Measurements from ENCODE around the gene TASP1. TPM values are rescaled to one million over a fixed set of nuclear protein-coding genes. Genes with fewer than 3 reads are reported as not detected.
A peak's percentile ranks its signal among the peaks of the same experiment; 100 is the strongest.
"Not testable (repeated sequence)": the region's sequence is repeated elsewhere in the genome, so short reads cannot be mapped to it uniquely, and the experiment has no call there.

The TASP1 gene
- total RNA-seq, 2 experiments from 2014 or later, result 11.0 to 11.5 TPM

DNA sequence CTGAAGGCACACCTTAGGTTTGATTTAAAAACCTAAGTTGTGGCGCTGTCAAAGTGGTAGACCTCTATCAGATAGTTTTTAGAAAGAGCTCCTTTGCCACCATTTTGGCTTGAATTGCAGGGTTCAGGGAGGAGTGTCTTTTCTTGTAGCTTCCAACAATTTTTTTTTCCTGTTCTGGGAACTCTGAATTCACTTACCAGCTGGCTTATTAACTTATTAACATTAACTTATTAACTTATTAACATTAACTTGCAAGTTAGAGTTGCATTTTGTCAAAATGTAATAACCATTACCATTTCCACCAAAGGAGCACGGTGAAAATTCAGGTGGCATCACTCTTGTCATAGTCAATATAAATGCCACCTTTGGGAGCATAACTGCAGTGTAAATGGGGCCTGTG is 235.7 kb downstream of the TASP1 start:
- Mint-ChIP-seq H3K27ac (no peak overlapping the region), H3K4me1 (peaks cover 2% of the 10 kb centered on the region), H3K9me3 (no peaks in the 10 kb centered on the region), H3K4me3 (no peak overlapping the region), H3K36me3 (peaks cover 19% of the 10 kb centered on the region), H3K27me3 (no peaks in the 10 kb centered on the region)
- no peak for DNase-seq

GRCh38 chr20:13402171-13402760 is 236.5 kb downstream of the TASP1 start:
- Mint-ChIP-seq H3K4me1 (peaks cover 9% of the 10 kb centered on the region), H3K36me3 (peaks cover 24% of the 10 kb centered on the region), H3K27me3 (no peaks in the 10 kb centered on the region), H3K9me3 (no peaks in the 10 kb centered on the region), H3K4me3 (no peak overlapping the region), H3K27ac (no peak overlapping the region)
- no peak for DNase-seq

DNA sequence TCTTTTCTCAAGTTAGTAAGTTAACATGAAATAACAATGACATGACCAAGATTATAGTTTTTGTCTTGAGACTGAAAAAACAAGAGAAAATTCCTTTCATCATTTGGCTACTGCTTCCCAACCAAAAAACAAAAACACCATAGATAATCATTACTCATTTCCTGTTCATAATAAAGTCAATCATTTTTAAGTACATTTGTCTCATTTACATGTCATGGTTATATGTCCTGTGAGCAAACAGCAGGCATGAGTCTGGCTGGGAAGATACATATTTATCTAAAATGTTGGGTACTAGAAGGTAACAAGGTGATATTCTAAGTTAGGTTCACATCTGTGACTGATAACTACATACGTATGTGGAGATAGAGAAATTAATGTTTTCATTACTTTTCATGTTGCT is 237.1 kb downstream of the TASP1 start:
- peaks cover 11% of the 10 kb centered on the region for H3K4me1 Mint-ChIP-seq
- no peaks in the 10 kb centered on the region for H3K9me3 Mint-ChIP-seq
- DNase-seq, result no peak
- peaks cover 26% of the 10 kb centered on the region for H3K36me3 Mint-ChIP-seq
- no peaks in the 10 kb centered on the region for H3K27me3 Mint-ChIP-seq
- no peak overlapping the region for H3K27ac Mint-ChIP-seq
- H3K4me3 Mint-ChIP-seq, result no peak overlapping the region

- Mint-ChIP-seq H3K4me3 (no peak overlapping the region), H3K4me1 (peaks cover 11% of the 10 kb centered on the region), H3K27me3 (no peaks in the 10 kb centered on the region), H3K36me3 (peaks cover 26% of the 10 kb centered on the region), H3K9me3 (no peaks in the 10 kb centered on the region), H3K27ac (no peak overlapping the region)
- no peak for DNase-seq
These were observed 238.3 kb downstream of the TASP1 start for GRCh38 chr20:13400453-13400852.

DNA sequence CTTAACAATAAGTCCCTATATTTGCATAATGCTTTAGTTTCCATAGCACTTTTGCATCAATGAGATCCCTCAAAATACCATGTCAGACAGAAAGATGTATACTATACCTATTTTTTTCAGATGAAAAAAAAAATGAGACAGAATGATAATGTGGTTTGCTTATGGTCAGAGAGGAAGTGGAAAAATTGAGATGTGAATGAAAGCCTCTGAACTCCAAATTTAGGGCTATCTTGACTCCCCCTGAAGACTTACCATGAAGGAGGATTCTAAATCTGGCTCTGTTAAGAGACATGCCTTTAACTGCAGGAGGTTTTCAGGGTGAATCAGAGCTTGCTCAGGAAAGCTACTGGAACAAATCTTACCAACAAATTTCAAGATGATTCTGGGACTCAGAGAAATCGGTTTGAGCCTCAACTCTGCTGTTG is 241.4 kb downstream of the TASP1 start:
- H3K4me3 Mint-ChIP-seq, result no peak overlapping the region
- H3K27me3 Mint-ChIP-seq, result no peaks in the 10 kb centered on the region
- peak overlapping the region; percentile 34 for H3K27ac Mint-ChIP-seq
- H3K9me3 Mint-ChIP-seq, result peaks cover 1% of the 10 kb centered on the region
- H3K36me3 Mint-ChIP-seq, result peaks cover 40% of the 10 kb centered on the region
- peaks cover 11% of the 10 kb centered on the region for H3K4me1 Mint-ChIP-seq
- DNase-seq, result no peak

GRCh38 chr20:13396826-13397225 is 241.9 kb downstream of the TASP1 start:
- no peak overlapping the region for H3K27ac Mint-ChIP-seq
- peaks cover 39% of the 10 kb centered on the region for H3K36me3 Mint-ChIP-seq
- peaks cover 11% of the 10 kb centered on the region for H3K4me1 Mint-ChIP-seq
- DNase-seq, result no peak
- peaks cover 1% of the 10 kb centered on the region for H3K9me3 Mint-ChIP-seq
- no peaks in the 10 kb centered on the region for H3K27me3 Mint-ChIP-seq
- no peak overlapping the region for H3K4me3 Mint-ChIP-seq

- Mint-ChIP-seq H3K4me1 (peaks cover 11% of the 10 kb centered on the region), H3K4me3 (no peak overlapping the region), H3K27ac (no peak overlapping the region), H3K27me3 (no peaks in the 10 kb centered on the region), H3K36me3 (peaks cover 43% of the 10 kb centered on the region), H3K9me3 (peaks cover 3% of the 10 kb centered on the region)
- DNase-seq, result no peak
These were observed 242.7 kb downstream of the TASP1 start for GRCh38 chr20:13396022-13396421.

GRCh38 chr20:13395232-13395631 is 243.5 kb downstream of the TASP1 start:
- Mint-ChIP-seq H3K9me3 (peaks cover 8% of the 10 kb centered on the region), H3K4me3 (no peak overlapping the region), H3K4me1 (peaks cover 11% of the 10 kb centered on the region), H3K36me3 (peaks cover 51% of the 10 kb centered on the region), H3K27ac (no peak overlapping the region), H3K27me3 (no peaks in the 10 kb centered on the region)
- DNase-seq, result no peak

GRCh38 chr20:13392391-13392790 is 246.3 kb downstream of the TASP1 start:
- H3K9me3 Mint-ChIP-seq, result peaks cover 18% of the 10 kb centered on the region
- H3K4me3 Mint-ChIP-seq, result no peak overlapping the region
- H3K27me3 Mint-ChIP-seq, result no peaks in the 10 kb centered on the region
- no peak overlapping the region for H3K27ac Mint-ChIP-seq
- no peak for DNase-seq
- peaks cover 3% of the 10 kb centered on the region for H3K4me1 Mint-ChIP-seq
- H3K36me3 Mint-ChIP-seq, result peaks cover 56% of the 10 kb centered on the region

GRCh38 chr20:13389115-13389514 is 249.6 kb downstream of the TASP1 start:
- H3K27ac Mint-ChIP-seq, result no peak overlapping the region
- no peak overlapping the region for H3K4me3 Mint-ChIP-seq
- DNase-seq, result no peak
- H3K36me3 Mint-ChIP-seq, result peaks cover 78% of the 10 kb centered on the region
- H3K27me3 Mint-ChIP-seq, result no peaks in the 10 kb centered on the region
- H3K9me3 Mint-ChIP-seq, result peaks cover 25% of the 10 kb centered on the region
- H3K4me1 Mint-ChIP-seq, result no peaks in the 10 kb centered on the region

DNA sequence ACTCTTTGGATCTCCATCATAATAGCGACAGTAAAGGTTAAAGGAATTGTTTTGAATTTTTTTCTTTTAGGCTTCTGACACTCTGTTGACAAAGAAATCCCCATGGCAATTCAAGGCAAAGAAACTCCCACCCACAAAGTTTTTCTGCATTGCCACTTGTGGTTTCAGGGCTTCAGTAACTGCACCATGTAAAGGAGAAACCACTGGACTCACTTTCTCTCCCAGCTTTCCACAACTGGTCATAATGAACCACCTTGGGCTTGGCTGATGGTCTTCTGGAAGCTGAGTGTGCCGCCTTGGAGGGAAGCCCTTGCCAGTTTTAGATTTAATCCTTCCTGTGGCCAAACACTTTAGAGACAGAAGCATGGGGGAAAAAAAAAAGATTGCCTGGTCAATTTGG is 254.6 kb downstream of the TASP1 start:
- Mint-ChIP-seq H3K36me3 (peaks cover 67% of the 10 kb centered on the region), H3K27me3 (no peaks in the 10 kb centered on the region), H3K4me3 (no peak overlapping the region), H3K4me1 (no peaks in the 10 kb centered on the region), H3K27ac (no peak overlapping the region), H3K9me3 (peaks cover 35% of the 10 kb centered on the region)
- DNase-seq, result no peak

DNA sequence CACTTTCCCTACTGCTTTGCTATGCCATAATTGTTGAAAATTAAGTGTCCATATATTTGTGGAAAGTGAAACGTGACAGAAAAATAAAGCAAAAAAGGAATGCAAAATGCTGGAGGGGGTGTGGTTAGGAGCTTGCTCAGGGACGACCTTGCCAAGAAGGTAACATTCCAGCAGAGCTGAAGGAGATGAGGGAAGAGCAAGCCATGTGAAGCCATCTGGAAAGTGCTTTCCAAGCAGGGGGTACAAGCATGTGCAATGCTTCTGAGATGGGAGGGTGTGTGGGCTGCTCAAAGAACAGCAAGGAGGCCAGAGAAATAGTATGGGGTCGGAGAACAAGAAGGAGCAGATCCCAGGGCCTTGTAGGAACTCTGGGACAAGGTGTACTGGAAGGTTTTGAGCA is 255.9 kb downstream of the TASP1 start:
- Mint-ChIP-seq H3K27ac (no peak overlapping the region), H3K4me3 (no peak overlapping the region), H3K27me3 (no peaks in the 10 kb centered on the region), H3K36me3 (peaks cover 54% of the 10 kb centered on the region), H3K4me1 (no peaks in the 10 kb centered on the region), H3K9me3 (peaks cover 43% of the 10 kb centered on the region)
- DNase-seq, result no peak

GRCh38 chr20:13380497-13381229 is 258.1 kb downstream of the TASP1 start:
- H3K9me3 Mint-ChIP-seq, result peaks cover 49% of the 10 kb centered on the region

DNA sequence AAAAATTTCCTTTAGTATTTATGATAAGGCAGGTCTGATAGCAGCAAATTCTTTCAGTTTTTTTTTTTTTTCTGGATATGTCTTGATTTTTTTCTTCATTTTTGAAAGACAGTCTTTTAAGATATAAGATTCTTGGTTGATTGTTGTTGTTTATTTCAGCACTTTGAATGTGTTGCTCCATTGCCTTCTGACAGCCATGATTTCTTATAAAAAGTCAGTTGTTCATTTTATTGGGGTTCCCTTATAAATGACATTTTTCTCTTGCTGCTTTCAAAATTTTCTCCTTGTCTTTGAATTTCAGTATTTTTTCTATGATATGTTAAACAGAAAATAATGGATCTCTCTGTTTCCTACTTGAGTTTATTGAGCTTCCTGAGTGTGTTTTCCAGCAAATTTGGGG is 265.3 kb downstream of the TASP1 start:
- Mint-ChIP-seq H3K9me3 (peaks cover 38% of the 10 kb centered on the region), H3K4me3 (no peak overlapping the region), H3K4me1 (no peaks in the 10 kb centered on the region), H3K27me3 (no peaks in the 10 kb centered on the region), H3K36me3 (peaks cover 4% of the 10 kb centered on the region), H3K27ac (no peak overlapping the region)
- DNase-seq, result no peak

More at GRCh38 chr20:13380497-13381229, 258.1 kb downstream of the TASP1 start:
- DNase-seq, H3K4me1 Mint-ChIP-seq, H3K4me3 Mint-ChIP-seq, H3K27ac Mint-ChIP-seq, H3K27me3 Mint-ChIP-seq: not testable (repeated sequence)
- H3K36me3 Mint-ChIP-seq, result peaks cover 36% of the 10 kb centered on the region

DNA sequence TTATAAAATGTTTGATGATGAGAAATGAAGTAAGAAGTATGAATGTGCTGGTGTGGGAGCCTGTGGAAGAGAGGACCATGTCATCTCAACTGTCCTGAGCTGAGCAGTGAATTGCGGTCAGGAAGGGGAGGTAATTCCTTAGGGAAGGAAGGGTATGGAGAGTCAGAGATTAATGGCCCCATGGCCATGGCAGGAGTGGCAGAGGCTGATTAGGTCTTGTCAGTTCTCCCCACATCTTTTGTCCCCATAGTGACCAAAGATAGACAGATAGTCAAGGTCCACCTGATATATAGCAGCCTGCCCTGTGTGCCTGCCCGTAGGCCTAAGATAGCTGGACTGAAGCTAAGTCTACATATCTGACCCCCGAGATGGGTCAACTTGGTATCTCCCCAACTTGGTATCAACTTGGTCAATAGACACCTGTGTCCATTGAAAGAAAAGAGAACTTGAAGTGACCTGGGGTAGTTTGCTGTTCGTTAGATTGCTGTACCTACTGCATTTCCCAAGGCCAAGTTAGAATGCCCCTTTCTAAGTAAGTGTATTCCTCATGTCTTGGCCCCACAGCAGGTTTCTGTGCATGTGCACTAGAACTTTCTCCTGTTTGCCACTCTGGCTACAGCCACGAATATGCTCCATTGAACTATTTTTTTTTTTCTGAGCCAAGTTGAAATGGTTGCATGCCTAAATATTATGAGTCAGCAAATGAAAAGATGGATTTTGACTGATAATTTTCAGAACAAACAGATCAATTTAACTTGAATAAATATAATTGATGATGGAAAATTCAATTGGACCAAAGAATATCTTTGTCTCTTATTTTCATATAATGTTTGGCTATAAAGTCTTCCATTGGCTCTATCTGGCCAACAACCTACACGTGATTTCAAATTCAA is 274.2 kb downstream of the TASP1 start:
- no peak overlapping the region for H3K4me3 Mint-ChIP-seq
- H3K4me1 Mint-ChIP-seq, result no peaks in the 10 kb centered on the region

More for the DNA sequence above, 274.2 kb downstream of the TASP1 start:
- Mint-ChIP-seq H3K27ac (no peak overlapping the region), H3K27me3 (no peaks in the 10 kb centered on the region), H3K9me3 (no peaks in the 10 kb centered on the region), H3K36me3 (no peaks in the 10 kb centered on the region)
- DNase-seq, result no peak
